Upper lobe of left lung (tissue), 6 donors: ENCODE results near the gene ARID3B. TPM values are rescaled to one million over a fixed set of nuclear protein-coding genes. Genes with fewer than 3 reads are reported as not detected.

Source experiments
- ATAC-seq, 2 donors: fragments of 200-7000 bp; cut with Tn5 transposase; one replicate each; pipeline ENCODE4 v1.9.1; 2022; ENCODE audit warnings: mild to moderate bottlenecking in 2 of 2, moderate library complexity in 2 of 2; ENCODE audit not compliant: low FRiP score in 2 of 2
- DNase-seq, 2 donors: peaks; one replicate each; pipeline ENCODE4 v3.0.0-alpha.2; 2019 to 2020
- H3K27ac ChIP-seq, 4 donors: fragments of 200-600 bp; sonication (generic); one replicate each; pipeline ENCODE4 v1.5.1; 2016 to 2019
- H3K27me3 ChIP-seq, 4 donors: fragments of 200-600 bp; sonication (generic); one replicate each; pipeline ENCODE4 v1.5.1; 2017 to 2019
- H3K36me3 ChIP-seq, 4 donors: fragments of 200-600 bp; sonication (generic); one replicate each; pipeline ENCODE4 v1.5.1; 2016 to 2019
- H3K4me1 ChIP-seq, 4 donors: fragments of 200-600 bp; sonication (generic); one replicate each; pipeline ENCODE4 v1.5.1; 2018 to 2019
- H3K4me3 ChIP-seq, 4 donors: fragments of 200-600 bp; sonication (generic); one replicate each; pipeline ENCODE4 v1.5.1; 2017 to 2019; ENCODE audit warnings: mild to moderate bottlenecking in 2 of 4, moderate library complexity in 1 of 4
- H3K9me3 ChIP-seq, 4 donors: fragments of 200-600 bp; sonication (generic); one replicate each; pipeline ENCODE4 v1.5.1; 2018 to 2019
- CTCF ChIP-seq, 6 experiments: fragments of 450-650 bp in 4 of 6; fragments of 200-600 bp in 2 of 6; sonication (generic) in 2 of 6; IDR thresholded peaks; one replicate each; pipeline ENCODE4 v1.5.1; 2016 to 2019; ENCODE audit warnings: antibody characterized with exemption in 6 of 6
- EP300 ChIP-seq, 4 donors: sonication (generic); formaldehyde crosslinking; IDR thresholded peaks; one replicate each; pipeline ENCODE4 v1.5.1; 2017; ENCODE audit warnings: antibody characterized with exemption in 4 of 4, control low read depth in 2 of 4
- POLR2A ChIP-seq, 4 donors: fragments of 450-650 bp; IDR thresholded peaks; one replicate each; pipeline ENCODE4 v1.5.1; 2016 to 2017; ENCODE audit warnings: antibody characterized with exemption in 4 of 4, mild to moderate bottlenecking in 2 of 4
- POLR2AphosphoS5 ChIP-seq, 2 donors: sonication (generic); formaldehyde crosslinking; IDR thresholded peaks; one replicate each; pipeline ENCODE4 v1.5.1; 2017; ENCODE audit warnings: antibody characterized with exemption in 2 of 2
- WGBS, 2 donors: methylation state at CpG; one replicate each; pipeline ENCODE4 v1.1.5; 2017 to 2018; 5-methylcytosine and 5-hydroxymethylcytosine counted together
- total RNA-seq, 6 donors: library from RNA; depleted of rRNA in 4 of 6; stranded (reverse); fragments of >200 nt in 4 of 6; gene quantifications; one replicate each; pipeline versions ENCODE4 v1.1.0 to v1.2.1, GENCODE V29; 2016 to 2021
- donor health status: DM: no; HTN: no; CAD: no; lungs with moderate emphysema.
- donor health status: DM: no; HTN: yes; CAD: no; lungs with severe emphysema.

ARID3B gene
- total RNA-seq, 6 donors from 2014 or later = 11.0 to 36.7 (median 14.6) TPM

GRCh38 chr15:74573987-74574386 is 33.0 kb downstream of the ARID3B start:
- Histone ChIP-seq H3K27me3 (no peaks in the 10 kb centered on the region), H3K4me1 (no peaks in the 10 kb centered on the region), H3K36me3 (peaks cover 7 to 85% (median 45%) of the 10 kb centered on the region in 4 donors), H3K27ac (no peak overlapping the region), H3K4me3 (no peak overlapping the region), H3K9me3 (no peaks in the 10 kb centered on the region)
- ATAC-seq (no peak), DNase-seq (no peak)
- TF ChIP-seq CTCF (IDR thresholded peaks at IDR 0.05) = no peak
- no peak for TF ChIP-seq POLR2A (IDR thresholded peaks at IDR 0.05)
- no peak for TF ChIP-seq POLR2AphosphoS5 (IDR thresholded peaks at IDR 0.05)
- no peak for TF ChIP-seq EP300 (IDR thresholded peaks at IDR 0.05)
- WGBS, 2 donors = 97 to 99% methylated on average over 4 of the region's 4 CpGs

GRCh38 chr15:74578496-74578994 is 37.5 kb downstream of the ARID3B start:
- no peaks in the 10 kb centered on the region for H3K27me3 ChIP-seq
- H3K9me3 ChIP-seq = no peaks in the 10 kb centered on the region
- TF ChIP-seq EP300 (IDR thresholded peaks at IDR 0.05) (no peak), POLR2A (IDR thresholded peaks at IDR 0.05) (no peak), POLR2AphosphoS5 (IDR thresholded peaks at IDR 0.05) (no peak), CTCF (IDR thresholded peaks at IDR 0.05) (no peak)
- no peaks in the 10 kb centered on the region for H3K4me1 ChIP-seq
- DNase-seq (no peak), ATAC-seq (no peak)
- no peak overlapping the region for H3K4me3 ChIP-seq
- peaks cover 7 to 68% (median 38%) of the 10 kb centered on the region in 4 donors for H3K36me3 ChIP-seq
- 96 to 100% methylated on average over 3 of the region's 3 CpGs for WGBS, 2 donors
- no peak overlapping the region for H3K27ac ChIP-seq

GRCh38 chr15:74579001-74579400 is 38.0 kb downstream of the ARID3B start:
- Histone ChIP-seq H3K27ac (no peak overlapping the region), H3K36me3 (peaks cover 3 to 63% (median 35%) of the 10 kb centered on the region in 4 donors), H3K4me3 (no peak overlapping the region), H3K4me1 (no peaks in the 10 kb centered on the region), H3K9me3 (no peaks in the 10 kb centered on the region), H3K27me3 (no peaks in the 10 kb centered on the region)
- 97 to 98% methylated on average over 9 of the region's 9 CpGs for WGBS, 2 donors
- DNase-seq (no peak), ATAC-seq (no peak)
- no peak for TF ChIP-seq CTCF (IDR thresholded peaks at IDR 0.05)

GRCh38 chr15:74580538-74581350 is 39.7 kb downstream of the ARID3B start:
- 96 to 98% methylated on average over 5 to 7 of the region's 7 CpGs for WGBS, 2 donors

More at GRCh38 chr15:74580538-74581350, 39.7 kb downstream of the ARID3B start:
- Histone ChIP-seq H3K4me1 (no peaks in the 10 kb centered on the region), H3K27ac (no peak overlapping the region), H3K4me3 (no peak overlapping the region), H3K27me3 (no peaks in the 10 kb centered on the region), H3K9me3 (no peaks in the 10 kb centered on the region), H3K36me3 (peaks cover 0 to 53% (median 31%) of the 10 kb centered on the region in 4 donors)
- TF ChIP-seq POLR2AphosphoS5 (IDR thresholded peaks at IDR 0.05) = no peak
- no peak for TF ChIP-seq CTCF (IDR thresholded peaks at IDR 0.05)
- no peak for TF ChIP-seq EP300 (IDR thresholded peaks at IDR 0.05)
- no peak for TF ChIP-seq POLR2A (IDR thresholded peaks at IDR 0.05)
- no peak for DNase-seq
- ATAC-seq = no peak
